ENCODE results near the gene COL4A3. TPM values are rescaled to one million over a fixed set of nuclear protein-coding genes. Genes with fewer than 3 reads are reported as not detected.
A peak's percentile ranks its signal among the peaks of the same experiment; 100 is the strongest.

Gene COL4A3
- total RNA-seq (2014; rRNA removed; shearing (Covaris generic)): 0.29 and 1.2 TPM in 2 replicates

GRCh38 chr2:227163998-227164762, at the start of gene COL4A3, which contains the start of gene COL4A4:
Gene COL4A3, plus strand, starts transcription at chr2:227164624. Its CDS starts 103 bp downstream, at chr2:227164727.
Gene COL4A4, minus strand, starts transcription at chr2:227164205. Its CDS starts 16,722 bp downstream, at chr2:227147483.
- peak; percentile 61 for DNase-seq (ENCODE audit: low read depth)

- DNase-seq (ENCODE audit: low read depth): no peak
Measured at GRCh38 chr2:227115761-227116160, 48.7 kb upstream of the COL4A3 start.

GRCh38 chr2:227117027-227117426, 47.4 kb upstream of the COL4A3 start:
- no peak for DNase-seq (ENCODE audit: low read depth)

GRCh38 chr2:227117852-227118251, 46.6 kb upstream of the COL4A3 start:
- no peak for DNase-seq (ENCODE audit: low read depth)

GRCh38 chr2:227118353-227118752, 46.1 kb upstream of the COL4A3 start:
- no peak for DNase-seq (ENCODE audit: low read depth)

- DNase-seq (ENCODE audit: low read depth): no peak
Measured at GRCh38 chr2:227123697-227124096, 40.7 kb upstream of the COL4A3 start.

GRCh38 chr2:227124811-227125210, 39.6 kb upstream of the COL4A3 start:
- no peak for DNase-seq (ENCODE audit: low read depth)

- DNase-seq (ENCODE audit: low read depth): no peak
Measured at GRCh38 chr2:227125506-227125905, 38.9 kb upstream of the COL4A3 start.

- DNase-seq (ENCODE audit: low read depth): no peak
Measured at GRCh38 chr2:227127201-227127600, 37.2 kb upstream of the COL4A3 start.

GRCh38 chr2:227130636-227131035, 33.8 kb upstream of the COL4A3 start:
- DNase-seq (ENCODE audit: low read depth): no peak

GRCh38 chr2:227132986-227133385, 31.4 kb upstream of the COL4A3 start:
- no peak for DNase-seq (ENCODE audit: low read depth)

GRCh38 chr2:227134591-227134990, 29.8 kb upstream of the COL4A3 start:
- DNase-seq (ENCODE audit: low read depth): no peak

GRCh38 chr2:227141301-227141700, 23.1 kb upstream of the COL4A3 start:
- no peak for DNase-seq (ENCODE audit: low read depth)

- no peak for DNase-seq (ENCODE audit: low read depth)
Measured at GRCh38 chr2:227143895-227144294, 20.5 kb upstream of the COL4A3 start.

GRCh38 chr2:227146456-227146855, 18.0 kb upstream of the COL4A3 start:
- DNase-seq (ENCODE audit: low read depth): no peak

- no peak for DNase-seq (ENCODE audit: low read depth)
Measured at GRCh38 chr2:227147023-227147422, 17.4 kb upstream of the COL4A3 start.

GRCh38 chr2:227148106-227148505, 16.3 kb upstream of the COL4A3 start:
- DNase-seq (ENCODE audit: low read depth): no peak

- no peak for DNase-seq (ENCODE audit: low read depth)
Measured at GRCh38 chr2:227150222-227150936, 14.0 kb upstream of the COL4A3 start.

- DNase-seq (ENCODE audit: low read depth): no peak
Measured at GRCh38 chr2:227152093-227152766, 12.2 kb upstream of the COL4A3 start.

- DNase-seq (ENCODE audit: low read depth): no peak
Measured at GRCh38 chr2:227153307-227153706, 11.1 kb upstream of the COL4A3 start.

- no peak for DNase-seq (ENCODE audit: low read depth)
Measured at GRCh38 chr2:227153758-227154486, 10.5 kb upstream of the COL4A3 start.

All from RPMI7951 (cell line).